HCT116 (cell line): ENCODE measurements around the gene NPIPA1. TPM values are rescaled to one million over a fixed set of nuclear protein-coding genes. Genes with fewer than 3 reads are reported as not detected.

Experiments
- ATAC-seq: fragments of 200-7000 bp; cut with Tn5 transposase; 2 replicates; pipeline ENCODE4 v1.9.1; 2020; ENCODE audit warnings: mild to moderate bottlenecking, moderate library complexity
- BruUV-seq: library from RNA; stranded (reverse); fragments of 400-500 nt; replicated peaks from 2 replicates; lab custom pipeline; 2021; lab: Mats Ljungman, UMichigan
- CTCF ChIA-PET: fragments of 300-600 bp; sonication (Branson Sonifier 250); formaldehyde crosslinking; loops from one replicate; lab custom pipeline; 2021; ENCODE audit warnings: antibody characterized with exemption; lab: Charles Lee
- POLR2A ChIA-PET: fragments of 300-600, 350-600 bp; sonication (Branson Sonifier 250); formaldehyde crosslinking; loops from one replicate; lab custom pipeline; 2021; ENCODE audit warnings: antibody characterized with exemption; lab: Charles Lee
- RAD21 ChIA-PET, 2 experiments: fragments of 300-600 bp; sonication (Branson Sonifier 250); formaldehyde crosslinking; loops; one replicate each; lab custom pipeline; 2023; ENCODE audit warnings: low total read pairs in 2 of 2; ENCODE audit not compliant: uncharacterized antibody in 2 of 2, unreplicated experiment in 2 of 2, low non-redundant PET in 1 of 2; lab: Charles Lee
- DNase-seq: peaks from one replicate; pipeline ENCODE4 v3.0.0-alpha.2; 2010; ENCODE audit warnings: low read depth, low spot score
- H2AFZ ChIP-seq: fragments of 200-600 bp; shearing (Covaris generic), sonication (generic); 2 replicates; pipeline ENCODE4 v1.6.1; 2017; ENCODE audit warnings: low read depth, mixed run types, mixed read lengths, antibody characterized with exemption, low read length; ENCODE audit not compliant: poor library complexity, severe bottlenecking
- H3K27ac ChIP-seq: 2 replicates; pipeline ENCODE4 v1.5.1; 2012; ENCODE audit warnings: low read depth, low read length
- H3K27me3 ChIP-seq: fragments of 200-600 bp; sonication (generic); 2 replicates; pipeline ENCODE4 v1.6.1; 2016; ENCODE audit warnings: mixed run types, low read length, mixed read lengths; ENCODE audit not compliant: insufficient read depth
- H3K36me3 ChIP-seq, 2 experiments: fragments of 200-500 bp in 1 of 2; fragments of 200-600 bp in 1 of 2; sonication (Bioruptor generic) in 1 of 2; sonication (generic) in 1 of 2; 2 replicates each; pipeline versions ENCODE4 v1.5.1 to v1.6.1; 2014 to 2016; ENCODE audit warnings: low read length in 2 of 2, inconsistent platforms in 1 of 2, mixed read lengths in 1 of 2, mixed run types in 1 of 2; ENCODE audit not compliant: insufficient read depth in 2 of 2, control insufficient read depth in 1 of 2
- H3K4me1 ChIP-seq, 2 experiments: fragments of 200-600 bp in 1 of 2; sonication (generic) in 1 of 2; 2 replicates each; pipeline versions ENCODE4 v1.5.1 to v1.6.1; 2012 to 2017; ENCODE audit warnings: low read length in 2 of 2, inconsistent platforms in 1 of 2, mild to moderate bottlenecking in 1 of 2, mixed read lengths in 1 of 2, mixed run types in 1 of 2, moderate library complexity in 1 of 2; ENCODE audit not compliant: insufficient read depth in 2 of 2, control insufficient read depth in 1 of 2
- H3K4me2 ChIP-seq: fragments of 200-600 bp; sonication (generic); 2 replicates; pipeline ENCODE4 v1.6.1; 2017; ENCODE audit warnings: mixed run types, low read length, mixed read lengths
- H3K4me3 ChIP-seq, 2 experiments: fragments of 200-600 bp in 1 of 2; sonication (generic) in 1 of 2; replicated peaks in 1 of 2; 2 replicates each; pipeline ENCODE4 v1.5.1; 2011 to 2016; ENCODE audit warnings: low read length in 2 of 2, control low read depth in 1 of 2, low read depth in 1 of 2, mild to moderate bottlenecking in 1 of 2, mixed read lengths in 1 of 2, mixed run types in 1 of 2
- H3K79me2 ChIP-seq: fragments of 200-600 bp; sonication (generic); 2 replicates; pipeline ENCODE4 v1.6.1; 2017; ENCODE audit warnings: mild to moderate bottlenecking, mixed run types, low read length, moderate library complexity, mixed read lengths; ENCODE audit not compliant: insufficient read depth
- H3K9ac ChIP-seq: fragments of 200-600 bp; sonication (generic); 2 replicates; pipeline ENCODE4 v1.6.1; 2016; ENCODE audit warnings: low read length, mixed read lengths
- H3K9me2 ChIP-seq: fragments of 200-600 bp; sonication (generic), shearing (Covaris generic); 2 replicates; pipeline ENCODE4 v1.6.1; 2017; ENCODE audit warnings: mixed run types, mild to moderate bottlenecking, moderate library complexity; ENCODE audit not compliant: insufficient read depth
- H3K9me3 ChIP-seq, 2 experiments: fragments of 200-500 bp in 1 of 2; fragments of 200-600 bp in 1 of 2; sonication (Bioruptor generic) in 1 of 2; sonication (generic) in 1 of 2; 2 replicates each; pipeline ENCODE4 v1.6.1; 2014 to 2017; ENCODE audit warnings: low read length in 2 of 2, mixed read lengths in 2 of 2, inconsistent platforms in 1 of 2, low read depth in 1 of 2, mild to moderate bottlenecking in 1 of 2, mixed run types in 1 of 2, moderate library complexity in 1 of 2; ENCODE audit not compliant: control insufficient read depth in 1 of 2, insufficient read depth in 1 of 2
- H4K20me1 ChIP-seq: fragments of 200-600 bp; sonication (generic), shearing (Covaris generic); 2 replicates; pipeline ENCODE4 v1.6.1; 2017; ENCODE audit warnings: mixed run types, mild to moderate bottlenecking, moderate library complexity; ENCODE audit not compliant: insufficient read depth
- ATF3 ChIP-seq: IDR thresholded peaks from 2 replicates; pipeline ENCODE4 v1.6.1; 2012
- CBX3 ChIP-seq: IDR thresholded peaks from 2 replicates; pipeline ENCODE4 v1.6.1; 2012; ENCODE audit warnings: low read depth
- FOSL1 ChIP-seq: IDR thresholded peaks from 2 replicates; pipeline ENCODE4 v1.6.1; 2012; ENCODE audit warnings: low read depth
- JUND ChIP-seq: IDR thresholded peaks from 2 replicates; pipeline ENCODE4 v1.6.1; 2012
- MAX ChIP-seq: IDR thresholded peaks from 2 replicates; pipeline ENCODE4 v1.6.1; 2012
- POLR2A ChIP-seq: IDR thresholded peaks from 2 replicates; pipeline ENCODE4 v1.7.0; 2011; ENCODE audit warnings: borderline replicate concordance; ENCODE audit not compliant: insufficient read depth, insufficient read length; ENCODE audit errors: extremely low read depth
- RAD21 ChIP-seq: IDR thresholded peaks from 2 replicates; pipeline ENCODE4 v1.6.1; 2012; ENCODE audit warnings: low read depth, mild to moderate bottlenecking
- REST ChIP-seq: IDR thresholded peaks from 2 replicates; pipeline ENCODE4 v1.6.1; 2012; ENCODE audit warnings: low read depth
- SIN3A ChIP-seq: IDR thresholded peaks from 2 replicates; pipeline ENCODE4 v1.6.1; 2012; ENCODE audit warnings: low read depth
- TCF7L2 ChIP-seq: IDR thresholded peaks from 2 replicates; pipeline ENCODE4 v1.7.0; 2011; ENCODE audit warnings: borderline replicate concordance, inconsistent platforms; ENCODE audit not compliant: insufficient read depth, insufficient read length; ENCODE audit errors: extremely low read depth
- YY1 ChIP-seq: IDR thresholded peaks from 2 replicates; pipeline ENCODE4 v1.6.1; 2011; ENCODE audit warnings: low read length, low read depth, moderate library complexity, mild to moderate bottlenecking; ENCODE audit not compliant: insufficient replicate concordance; ENCODE audit errors: extremely low read depth
- intact Hi-C: fragments of 100-400 bp; cut with micrococcal nuclease; formaldehyde crosslinking; loops from 2 replicates; pipeline ENCODE4 v1.10.0; 2022
- total RNA-seq: library from RNA; stranded (reverse); gene quantifications from one replicate; pipeline ENCODE4 v1.2.1, GENCODE V29; 2021; ENCODE audit not compliant: unreplicated experiment

NPIPA1 gene
- total RNA-seq, 1 experiment from 2014 or later: 93.4 TPM

GRCh38 chr16:14958323-14958600 is 21.0 kb downstream of the NPIPA1 start:
- Histone ChIP-seq H3K9me3 (no peaks in the 10 kb centered on the region), H3K36me3 (no peaks in the 10 kb centered on the region), H3K9me2 (no peaks in the 10 kb centered on the region), H2AFZ (no peak overlapping the region), H3K4me2 (no peak overlapping the region), H3K9ac (no peak overlapping the region), H3K27ac (no peak overlapping the region), H4K20me1 (no peaks in the 10 kb centered on the region), H3K27me3 (no peaks in the 10 kb centered on the region), H3K4me3 (no peak overlapping the region), H3K4me1 (no peaks in the 10 kb centered on the region), H3K79me2 (no peaks in the 10 kb centered on the region)
- ATAC-seq (no peak), DNase-seq (no peak)
- POLR2A ChIA-PET: no interaction called here
- TF ChIP-seq MAX (no peak), RAD21 (no peak), REST (no peak), ATF3 (no peak)
- RAD21 ChIA-PET: no interaction called here
- no TSS peak for BruUV-seq
- CTCF ChIA-PET: no interaction called here
- intact Hi-C loops: no loop called here

- no peak overlapping the region for H3K4me2 ChIP-seq
- no peaks in the 10 kb centered on the region for H3K27me3 ChIP-seq
- no peak for ATAC-seq
- intact Hi-C loops: no loop called here
- H3K27ac ChIP-seq: no peak overlapping the region
- no peak overlapping the region for H3K9ac ChIP-seq
- H3K4me1 ChIP-seq: no peaks in the 10 kb centered on the region
- H3K79me2 ChIP-seq: no peaks in the 10 kb centered on the region
- no peak overlapping the region for H2AFZ ChIP-seq
- H3K9me3 ChIP-seq: no peaks in the 10 kb centered on the region
- H3K4me3 ChIP-seq: no peak overlapping the region
- H3K9me2 ChIP-seq: no peaks in the 10 kb centered on the region
- H4K20me1 ChIP-seq: no peaks in the 10 kb centered on the region
- TF ChIP-seq SIN3A: no peak
- no peak for TF ChIP-seq RAD21
- no peak for TF ChIP-seq POLR2A
- TF ChIP-seq YY1: no peak
- no peak for TF ChIP-seq CBX3
- TF ChIP-seq REST: no peak
- no peak for TF ChIP-seq JUND
- no peak for TF ChIP-seq TCF7L2
- TF ChIP-seq MAX: no peak
- no peak for TF ChIP-seq FOSL1
- TF ChIP-seq, all 23 proteins: peak for 0
- H3K36me3 ChIP-seq: no peaks in the 10 kb centered on the region
- ChIA-PET CTCF (no interaction called here), RAD21 (no interaction called here), POLR2A (no interaction called here)
- no peak for DNase-seq
- BruUV-seq: no TSS peak
Observed at GRCh38 chr16:14958970-14959369, 21.7 kb downstream of the NPIPA1 start.
